WTC11 (cell line): ENCODE data around the gene PHLDB3. TPM values are rescaled to one million over a fixed set of nuclear protein-coding genes. Genes with fewer than 3 reads are reported as not detected.
A peak's percentile ranks its signal among the peaks of the same experiment; 100 is the strongest.

Source experiments
- ATAC-seq: fragments of 200-7000 bp; cut with Tn5 transposase; 2 replicates; pipeline ENCODE4 v1.10.0; 2021; ENCODE audit warnings: mild to moderate bottlenecking, moderate library complexity
- CTCF ChIA-PET: fragments of 300-600 bp; sonication (Branson Sonifier 250); formaldehyde crosslinking; loops from one replicate; lab custom pipeline; 2021; ENCODE audit warnings: antibody characterized with exemption; lab: Charles Lee
- POLR2A ChIA-PET: fragments of 350-600 bp; sonication (Branson Sonifier 250); formaldehyde crosslinking; loops from one replicate; lab custom pipeline; 2021; ENCODE audit warnings: antibody characterized with exemption; lab: Charles Lee
- DNase-seq: peaks from one replicate; pipeline ENCODE4 v3.0.0; 2021; ENCODE audit warnings: low spot score
- H3K27ac Mint-ChIP-seq: 2 replicates; pipeline ENCODE4 v1.8.0; 2021; ENCODE audit warnings: mixed read lengths
- H3K27me3 Mint-ChIP-seq: 2 replicates; pipeline ENCODE4 v1.8.0; 2021; ENCODE audit warnings: low read depth, mild to moderate bottlenecking, moderate library complexity, mixed read lengths
- H3K36me3 Mint-ChIP-seq: 2 replicates; pipeline ENCODE4 v1.8.0; 2021; ENCODE audit warnings: mixed read lengths
- H3K4me1 Mint-ChIP-seq: 2 replicates; pipeline ENCODE4 v1.8.0; 2022; ENCODE audit warnings: mixed read lengths
- H3K4me3 Mint-ChIP-seq: 2 replicates; pipeline ENCODE4 v1.8.0; 2021; ENCODE audit warnings: mild to moderate bottlenecking, moderate library complexity, mixed read lengths
- H3K9me3 Mint-ChIP-seq: 2 replicates; pipeline ENCODE4 v1.8.0; 2021; ENCODE audit warnings: mixed read lengths
- ARID4B ChIP-seq: sonication (generic); formaldehyde crosslinking; IDR thresholded peaks from 2 replicates; pipeline ENCODE4 v1.8.0; 2023; ENCODE audit warnings: missing genetic modification reagents, mild to moderate bottlenecking, borderline replicate concordance
- CDX4 ChIP-seq: fragments of 250-450 bp; sonication (Bioruptor Pico); IDR thresholded peaks from 2 replicates; pipeline ENCODE4 v1.9.0; 2021; ENCODE audit warnings: moderate library complexity, mild to moderate bottlenecking, inconsistent platforms, borderline replicate concordance
- CREB1 ChIP-seq: sonication (generic); formaldehyde crosslinking; IDR thresholded peaks from 2 replicates; pipeline ENCODE4 v1.8.0; 2023; ENCODE audit warnings: mild to moderate bottlenecking, missing genetic modification reagents
- ERG ChIP-seq: fragments of 250-450 bp; sonication (Bioruptor Pico); IDR thresholded peaks from 2 replicates; pipeline ENCODE4 v1.8.0; 2021; ENCODE audit warnings: mild to moderate bottlenecking
- FOXJ3 ChIP-seq: sonication (generic); formaldehyde crosslinking; IDR thresholded peaks from 2 replicates; pipeline ENCODE4 v1.9.0; 2021; ENCODE audit warnings: missing genetic modification reagents, mild to moderate bottlenecking, borderline replicate concordance
- FOXK1 ChIP-seq: sonication (generic); formaldehyde crosslinking; IDR thresholded peaks from 2 replicates; pipeline ENCODE4 v1.8.0; 2022; ENCODE audit warnings: mild to moderate bottlenecking, moderate library complexity, missing genetic modification reagents
- HMGA2 ChIP-seq: fragments of 250-450 bp; sonication (Bioruptor Pico); IDR thresholded peaks from 2 replicates; pipeline ENCODE4 v1.4.0; 2021; ENCODE audit warnings: mild to moderate bottlenecking, moderate library complexity
- IRF1 ChIP-seq: sonication (generic); formaldehyde crosslinking; IDR thresholded peaks from 2 replicates; pipeline ENCODE4 v1.8.0; 2023; ENCODE audit warnings: missing genetic modification reagents
- MAX ChIP-seq: sonication (generic); formaldehyde crosslinking; IDR thresholded peaks from 2 replicates; pipeline ENCODE4 v1.8.0; 2022; ENCODE audit warnings: mild to moderate bottlenecking, missing genetic modification reagents
- NFYB ChIP-seq: sonication (generic); formaldehyde crosslinking; conservative IDR thresholded peaks from 2 replicates; pipeline ENCODE4 v1.8.0; 2022; ENCODE audit warnings: low read depth, missing genetic modification reagents
- RELA ChIP-seq: sonication (generic); formaldehyde crosslinking; IDR thresholded peaks from 2 replicates; pipeline ENCODE4 v1.8.1; 2022; ENCODE audit warnings: missing genetic modification reagents, mild to moderate bottlenecking, borderline replicate concordance
- SMAD4 ChIP-seq: sonication (generic); formaldehyde crosslinking; IDR thresholded peaks from 2 replicates; pipeline ENCODE4 v1.8.0; 2022; ENCODE audit warnings: mild to moderate bottlenecking, missing genetic modification reagents
- TEAD4 ChIP-seq: sonication (generic); formaldehyde crosslinking; IDR thresholded peaks from 2 replicates; pipeline ENCODE4 v1.8.0; 2022; ENCODE audit warnings: mild to moderate bottlenecking, missing genetic modification reagents
- ZNF219 ChIP-seq: sonication (generic); formaldehyde crosslinking; IDR thresholded peaks from 2 replicates; pipeline ENCODE4 v1.8.0; 2023; ENCODE audit warnings: missing genetic modification reagents, mild to moderate bottlenecking, borderline replicate concordance
- ZNF396 ChIP-seq: fragments of 250-450 bp; sonication (Bioruptor Pico); IDR thresholded peaks from 2 replicates; pipeline ENCODE4 v1.8.0; 2021; ENCODE audit warnings: mild to moderate bottlenecking, moderate library complexity, borderline replicate concordance
- ZNF423 ChIP-seq: fragments of 250-450 bp; sonication (Bioruptor Pico); IDR thresholded peaks from 2 replicates; pipeline ENCODE4 v2.1.2; 2022; ENCODE audit warnings: mild to moderate bottlenecking, moderate library complexity
- ZNF425 ChIP-seq: fragments of 250-450 bp; sonication (Bioruptor Pico); conservative IDR thresholded peaks from 2 replicates; pipeline ENCODE4 v1.9.0; 2021; ENCODE audit warnings: mild to moderate bottlenecking
- total RNA-seq: library from RNA; stranded (reverse); gene quantifications from 3 replicates; pipeline ENCODE4 v1.2.3, GENCODE V29; 2021

PHLDB3 gene
- total RNA-seq, 1 experiment from 2014 or later: 14.6 TPM

GRCh38 chr19:43465468-43466120 lies 39.0 kb downstream of the PHLDB3 start, which contains the start of gene LYPD3:
Gene LYPD3, minus strand, starts transcription at chr19:43465608. Its CDS starts 37 bp downstream, at chr19:43465571.
- ChIA-PET POLR2A (interaction anchor here (0.9 kb wide), 1 partner anchor 38 kb away, joined by 4 read pairs; the partner anchor contains the start of gene PHLDB3), CTCF (interaction anchor here (0.7 to 5.0 kb wide), 10 partner anchors 11 to 257 kb away, joined by 3 to 66 read pairs (median 4); partner anchors contain the start of gene PHLDB3)
- Mint-ChIP-seq H3K36me3 (no peaks in the 10 kb centered on the region), H3K4me1 (peaks cover 12% of the 10 kb centered on the region), H3K4me3 (peak within 1 kb of the TSS; percentile 91), H3K27ac (0 out of 2 replicates have a peak within 1 kb of the TSS, but pooled peaks have one; percentile 43), H3K9me3 (no peaks in the 10 kb centered on the region), H3K27me3 (peaks cover 68% of the 10 kb centered on the region)
- TF ChIP-seq RELA (no peak), ZNF423 (CRISPR knock-in tag) (no peak), CREB1 (no peak), NFYB (CRISPR knock-in tag) (no peak), MAX (no peak), TEAD4 (CRISPR knock-in tag) (no peak), ZNF219 (CRISPR knock-in tag) (no peak), ARID4B (CRISPR knock-in tag) (no peak), ERG (no peak), FOXJ3 (no peak), ZNF425 (CRISPR knock-in tag) (no peak), IRF1 (no peak), HMGA2 (no peak), SMAD4 (CRISPR knock-in tag) (no peak), ZNF396 (no peak), FOXK1 (CRISPR knock-in tag) (no peak), CDX4 (no peak)
- ATAC-seq (no peak), DNase-seq (peak; percentile 67)
